ENCODE data around the gene PPP2R5A.
A peak's percentile ranks its signal among the peaks of the same experiment; 100 is the strongest.
"Not testable (repeated sequence)": the region's sequence is repeated elsewhere in the genome, so short reads cannot be mapped to it uniquely, and the experiment has no call there.

The PPP2R5A gene

GRCh38 chr1:212359794-212360479 is 74.7 kb downstream of the PPP2R5A start:
- DNase-seq, result no peak

- no peak for DNase-seq
Observed at GRCh38 chr1:212364985-212365384, 79.8 kb downstream of the PPP2R5A start.

- no peak for DNase-seq
Observed at GRCh38 chr1:212366901-212367300, 81.7 kb downstream of the PPP2R5A start.

GRCh38 chr1:212367474-212368072 is 82.4 kb downstream of the PPP2R5A start:
- DNase-seq, result no peak

- peak; percentile 54 for DNase-seq
Observed at GRCh38 chr1:212368073-212368484, 82.9 kb downstream of the PPP2R5A start.

- DNase-seq, result no peak
Observed at GRCh38 chr1:212375986-212376385, 90.8 kb downstream of the PPP2R5A start.

GRCh38 chr1:212377644-212378043 is 92.4 kb downstream of the PPP2R5A start:
- DNase-seq, result no peak

- no peak for DNase-seq
Observed at GRCh38 chr1:212379366-212379765, 94.2 kb downstream of the PPP2R5A start.

- no peak for DNase-seq
Observed at GRCh38 chr1:212381397-212382035, 96.3 kb downstream of the PPP2R5A start.

- DNase-seq, result no peak
Observed at GRCh38 chr1:212386029-212386428, 100.8 kb downstream of the PPP2R5A start.

GRCh38 chr1:212388985-212389716 is 103.9 kb downstream of the PPP2R5A start:
- no peak for DNase-seq

- not testable (repeated sequence) for DNase-seq
Observed at GRCh38 chr1:212395678-212396437, 110.6 kb downstream of the PPP2R5A start.

GRCh38 chr1:212396638-212397037 is 111.4 kb downstream of the PPP2R5A start:
- DNase-seq, result no peak

GRCh38 chr1:212397171-212397570 is 112.0 kb downstream of the PPP2R5A start:
- DNase-seq, result no peak

- DNase-seq, result no peak
Observed at GRCh38 chr1:212401042-212401441, 115.8 kb downstream of the PPP2R5A start.

- no peak for DNase-seq
Observed at GRCh38 chr1:212401838-212402582, 116.8 kb downstream of the PPP2R5A start.

GRCh38 chr1:212402666-212403321 is 117.6 kb downstream of the PPP2R5A start:
- DNase-seq, result no peak

GRCh38 chr1:212410231-212410820 is 125.1 kb downstream of the PPP2R5A start:
- DNase-seq, result no peak
